NK-92 (cell line): ENCODE data around the gene RER1.

ENCODE experiments used
- DNase-seq: peaks from one replicate; lab custom pipeline; 2025; ENCODE audit not compliant: unreplicated experiment; lab: John Stamatoyannopoulos, UW

The RER1 gene, protein sequence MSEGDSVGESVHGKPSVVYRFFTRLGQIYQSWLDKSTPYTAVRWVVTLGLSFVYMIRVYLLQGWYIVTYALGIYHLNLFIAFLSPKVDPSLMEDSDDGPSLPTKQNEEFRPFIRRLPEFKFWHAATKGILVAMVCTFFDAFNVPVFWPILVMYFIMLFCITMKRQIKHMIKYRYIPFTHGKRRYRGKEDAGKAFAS

DNA sequence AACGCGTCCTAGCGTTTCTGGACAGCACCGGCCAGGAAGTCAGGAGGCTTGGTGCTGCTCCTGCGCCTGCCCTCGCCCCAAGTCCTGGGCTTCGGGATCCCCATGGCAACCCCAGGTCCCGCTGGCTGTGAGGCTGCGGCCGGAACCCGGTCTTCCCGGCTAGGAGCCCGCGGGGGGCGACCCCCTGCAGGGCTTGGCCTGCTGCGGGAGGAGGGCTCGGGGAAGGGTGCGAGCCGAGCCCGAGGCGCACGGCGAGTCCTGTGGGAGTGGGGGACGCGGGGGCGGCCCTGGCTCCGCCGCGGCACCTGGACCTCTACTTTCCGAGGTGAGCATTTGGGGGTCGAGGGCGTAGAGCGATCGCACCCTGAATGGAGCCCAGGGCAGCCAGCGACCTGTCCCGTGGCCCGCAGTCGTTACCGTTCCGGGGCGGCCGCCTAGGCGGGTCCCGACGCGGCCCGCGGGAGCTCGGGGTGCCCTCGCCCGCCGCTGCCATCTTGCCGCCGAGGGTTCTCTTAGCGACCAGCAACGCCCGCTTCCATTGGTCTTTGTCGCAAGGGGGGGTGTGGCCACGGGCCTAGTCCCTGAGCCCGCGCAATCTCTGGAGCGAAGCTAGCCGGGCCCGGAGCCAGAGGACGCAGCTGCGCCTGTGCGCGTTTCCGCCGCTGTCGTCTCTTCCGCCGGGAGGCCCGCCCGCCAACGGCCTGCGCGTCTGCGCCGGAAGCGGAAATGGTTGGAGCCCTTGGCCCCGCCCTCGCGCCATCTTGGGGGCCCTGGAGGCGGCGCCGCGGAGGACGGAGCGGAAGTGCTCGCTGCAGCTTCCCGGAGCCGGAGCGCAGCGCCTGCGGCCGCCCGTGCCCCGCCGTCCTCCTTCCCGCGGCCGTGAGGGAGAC, at the start of gene RER1, which contains the start of gene MORN1:
TSS of gene RER1 (plus strand) at position 801 of the 890 bp plus-strand sequence. CDS start 3,950 bp downstream, outside the sequence.
TSS of gene MORN1 (minus strand) at position 514 of the 890 bp plus-strand sequence. CDS start at position 493, 21 bp downstream.
- DNase-seq: peak; percentile 90

DNA sequence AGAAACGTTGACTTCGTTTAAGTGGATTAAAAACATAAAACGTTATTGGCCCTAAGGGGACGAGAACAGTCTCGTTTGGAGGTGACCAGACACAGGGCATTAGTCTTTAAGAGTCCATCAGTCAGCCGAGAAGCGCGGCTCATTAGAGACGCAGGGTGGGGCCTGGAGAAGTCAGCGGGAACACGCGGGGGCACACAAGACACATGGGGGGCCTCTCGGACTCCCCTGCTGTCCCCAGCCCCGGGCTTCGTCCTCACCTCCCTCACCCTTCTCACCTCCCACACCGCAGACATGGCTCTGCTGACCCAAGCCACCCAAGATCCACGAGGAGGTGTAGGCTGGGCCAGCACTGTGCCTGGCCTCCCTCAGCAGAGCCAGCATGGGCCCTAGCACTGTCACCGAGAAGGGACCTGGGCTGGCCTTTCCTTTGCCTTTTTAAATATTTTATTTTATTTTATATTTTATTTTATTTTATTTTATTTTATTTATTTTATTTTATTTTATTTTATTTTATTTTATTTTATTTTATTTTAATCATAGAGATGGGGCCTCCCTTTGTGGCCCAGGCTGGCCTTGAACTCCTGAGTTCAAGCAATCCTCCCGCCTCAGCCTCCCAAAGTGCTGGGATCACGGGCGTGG, 49.1 kb upstream of the RER1 start:
- DNase-seq: no peak

DNA sequence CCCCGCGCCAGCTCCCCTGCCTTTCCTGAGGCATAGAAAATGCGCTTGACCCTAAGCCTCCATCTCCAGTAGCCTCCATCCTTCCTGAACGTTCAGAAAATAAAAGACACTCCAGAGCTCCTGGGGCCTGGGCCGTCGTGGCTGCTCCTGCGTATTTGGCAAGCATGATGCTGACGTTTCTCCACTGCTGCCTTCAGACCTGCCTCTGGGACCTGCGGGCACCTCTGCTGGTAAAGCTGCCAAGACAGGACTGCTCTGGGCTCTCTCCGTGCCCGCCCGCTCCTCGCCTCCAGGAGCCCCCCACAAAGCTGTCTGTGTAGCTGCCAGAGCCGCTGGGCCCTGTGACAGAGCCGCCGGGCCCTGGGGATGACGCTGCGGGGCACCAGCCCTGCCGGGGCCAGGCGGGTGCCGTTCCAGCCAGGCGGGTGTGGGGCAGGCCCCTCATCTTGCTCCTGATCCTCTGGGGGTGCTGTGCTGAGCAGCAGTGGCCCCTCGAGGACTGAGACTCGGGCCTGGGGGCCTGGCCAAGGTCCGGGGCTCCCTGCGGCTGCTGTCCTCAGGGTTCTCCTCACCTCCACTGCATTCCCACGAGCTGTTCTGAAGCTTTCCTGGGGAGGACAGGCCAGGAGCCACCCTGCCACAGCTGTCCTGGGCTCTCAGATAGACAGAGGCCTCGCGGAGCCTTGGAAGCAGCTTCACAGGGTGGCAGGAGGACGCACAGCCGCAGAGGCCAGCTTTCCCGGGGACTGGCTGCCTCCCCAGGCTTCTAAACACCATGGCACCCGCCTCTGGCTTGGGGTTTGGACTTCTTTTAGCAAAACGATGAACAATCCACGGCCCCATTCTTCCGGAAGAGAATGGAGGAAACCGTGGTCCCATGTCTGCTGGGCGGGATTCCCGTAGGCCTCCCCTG, 48.4 kb upstream of the RER1 start:
- no peak for DNase-seq

DNA sequence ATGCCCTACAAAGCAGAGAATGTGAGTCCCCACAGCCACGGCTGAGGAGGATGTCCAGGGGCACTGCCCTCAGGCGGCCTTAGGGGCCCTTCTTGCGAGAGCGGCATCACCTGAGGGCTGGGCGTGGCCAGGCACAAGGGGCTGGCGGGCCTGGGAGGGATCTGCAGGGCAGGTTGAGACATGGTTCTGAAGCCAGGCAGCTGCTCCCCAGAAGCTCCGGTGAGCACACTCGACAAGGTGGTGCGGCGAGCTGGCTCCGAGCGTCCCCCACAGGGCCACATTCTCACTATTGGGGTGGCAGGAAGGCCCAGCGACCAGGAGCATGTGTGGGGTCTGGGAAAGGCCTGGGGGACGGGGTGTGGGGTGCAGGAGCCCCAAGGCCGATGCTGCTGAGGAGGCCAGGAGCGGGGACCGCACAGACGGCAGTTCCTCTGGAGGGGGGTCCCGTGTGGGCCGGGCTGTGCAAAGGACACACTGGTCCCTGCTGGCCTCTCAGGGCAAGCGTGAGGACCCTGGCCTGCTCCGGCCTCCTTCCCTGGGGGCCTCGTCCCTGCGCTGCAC, 47.4 kb upstream of the RER1 start:
- no peak for DNase-seq

DNA sequence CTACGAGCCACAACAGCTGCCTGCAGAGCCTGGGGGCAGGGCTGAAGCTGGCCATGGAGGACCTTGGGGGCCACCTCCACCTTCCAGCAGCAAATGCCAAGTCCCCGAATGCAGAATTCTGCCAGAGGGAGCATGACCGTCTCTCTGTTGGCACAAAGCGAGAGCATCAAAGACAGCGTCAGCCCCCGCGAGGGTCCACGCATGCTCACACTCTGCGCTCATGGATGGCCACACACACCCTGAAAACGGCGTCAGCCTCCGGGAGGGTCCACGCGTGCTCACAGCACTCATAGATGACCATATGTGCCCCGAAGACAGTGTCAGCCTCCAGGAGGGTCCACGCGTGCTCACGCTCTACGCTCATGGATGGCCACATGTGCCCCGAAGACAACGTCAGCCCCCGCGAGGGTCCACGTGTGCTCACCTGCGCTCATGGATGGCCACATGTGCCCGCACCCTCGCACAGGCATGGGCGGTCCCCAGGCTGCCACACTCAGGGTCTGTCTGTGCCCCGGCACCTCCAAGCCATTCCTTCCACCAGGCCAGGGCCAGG, 46.8 kb upstream of the RER1 start:
- no peak for DNase-seq

DNA sequence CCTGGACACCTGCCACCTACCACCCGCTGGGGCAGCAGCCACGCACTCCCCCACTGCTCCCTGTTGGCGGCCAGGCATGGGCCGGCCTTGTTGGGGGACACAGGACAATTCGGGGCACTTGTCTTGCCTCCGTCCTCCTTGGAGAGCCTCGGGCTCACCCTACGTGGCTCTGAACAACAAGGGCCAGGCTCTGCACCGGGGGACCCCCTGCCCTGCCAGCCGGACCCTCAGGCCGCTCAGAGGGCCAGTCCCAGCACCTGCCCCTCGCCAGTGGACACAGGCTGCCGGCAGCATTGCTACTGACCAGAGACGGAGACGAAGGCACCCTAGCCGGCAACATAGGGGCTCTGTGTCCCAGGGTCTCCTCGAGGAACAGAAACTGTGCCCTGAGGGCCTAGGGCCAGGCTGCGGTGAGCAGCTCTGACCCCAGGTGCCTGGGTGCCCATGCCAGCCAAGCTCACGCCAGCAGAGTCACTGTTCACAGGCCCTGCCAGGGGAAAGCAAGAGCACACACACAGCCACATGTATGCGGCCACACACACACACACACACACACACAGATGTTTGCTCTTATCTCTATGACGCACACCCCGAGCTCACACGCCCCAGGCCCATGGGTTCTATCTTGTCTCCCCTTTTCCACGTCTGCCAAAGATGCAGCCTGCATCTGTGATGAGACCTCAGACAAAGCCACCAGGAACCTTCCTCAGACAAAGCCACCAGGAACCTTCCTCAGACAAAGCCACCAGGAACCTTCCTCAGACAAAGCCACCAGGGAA, 46.2 kb upstream of the RER1 start:
- DNase-seq: no peak

DNA sequence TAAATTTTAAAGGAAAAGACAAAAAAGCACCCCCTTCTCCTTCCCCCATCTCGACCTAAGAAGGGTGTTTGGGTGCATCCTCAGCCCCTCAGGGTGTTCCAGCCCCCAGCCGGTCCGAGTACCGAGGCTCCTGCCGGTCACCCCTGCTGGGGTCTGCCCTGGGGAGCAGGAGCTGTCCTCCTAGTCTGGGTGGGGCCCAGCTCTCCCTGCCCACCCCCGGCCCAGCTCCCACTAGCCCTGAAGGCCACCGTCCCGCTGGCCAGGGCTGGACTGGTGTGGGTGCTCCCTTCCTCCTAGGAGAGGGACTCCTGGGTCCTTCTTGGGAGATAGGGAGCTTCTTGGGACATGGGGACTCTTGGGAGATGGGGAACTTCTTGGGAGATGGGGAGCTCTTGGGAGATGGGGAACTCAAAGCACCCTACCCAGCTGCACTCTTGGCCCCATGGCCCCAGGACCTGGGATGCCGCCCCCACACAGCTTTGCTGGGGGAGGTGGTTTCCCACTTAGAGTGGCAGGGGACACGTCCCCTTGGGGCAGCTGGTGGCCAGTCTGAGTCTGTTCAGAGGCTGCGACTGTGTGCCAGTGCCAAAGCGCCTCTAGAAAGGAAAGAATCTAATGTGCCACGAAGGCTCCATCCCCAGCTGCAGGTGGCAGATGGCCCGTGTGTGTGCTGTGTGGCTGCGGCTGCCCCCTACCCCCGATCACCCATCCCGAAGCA, 44.8 kb upstream of the RER1 start:
- no peak for DNase-seq

DNA sequence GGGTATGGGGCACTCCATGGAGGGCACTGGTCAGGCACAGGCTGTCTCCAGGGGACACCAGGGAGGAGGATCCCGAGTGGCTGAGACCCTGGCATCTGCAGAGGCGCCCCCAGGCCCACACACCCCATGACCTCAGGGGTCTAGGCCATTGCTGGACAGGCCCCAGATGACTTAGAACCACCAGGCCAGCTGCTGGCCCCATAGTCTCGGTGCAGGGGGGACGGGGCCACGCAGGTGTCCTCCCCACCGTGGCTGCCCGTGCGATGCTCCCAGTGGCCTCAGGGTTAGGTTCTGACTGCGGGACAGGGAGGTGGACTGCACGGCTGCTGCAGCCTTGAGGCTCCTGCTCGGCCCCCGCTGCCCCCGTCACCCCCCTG, 44.2 kb upstream of the RER1 start:
- DNase-seq: no peak

DNA sequence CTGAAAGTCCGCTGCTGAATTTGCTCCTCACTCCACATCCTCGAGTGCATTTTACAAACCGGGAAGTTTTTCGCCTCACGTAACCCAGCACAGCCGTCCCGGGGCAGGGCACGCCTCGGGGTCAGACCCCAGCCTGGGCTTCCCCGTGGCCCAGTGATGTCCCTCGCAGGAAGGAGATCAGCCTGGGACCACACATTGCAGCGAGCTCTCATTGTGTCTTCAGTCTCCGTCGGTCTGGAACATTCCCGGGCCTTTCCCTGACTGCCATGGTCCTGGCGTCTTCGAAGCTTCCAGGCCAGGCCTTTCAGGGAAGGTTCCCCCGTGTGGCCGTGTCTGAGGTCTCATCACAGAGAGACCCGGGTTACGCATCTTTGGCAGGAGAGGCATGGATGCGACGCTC, 43.7 kb upstream of the RER1 start:
- no peak for DNase-seq

DNA sequence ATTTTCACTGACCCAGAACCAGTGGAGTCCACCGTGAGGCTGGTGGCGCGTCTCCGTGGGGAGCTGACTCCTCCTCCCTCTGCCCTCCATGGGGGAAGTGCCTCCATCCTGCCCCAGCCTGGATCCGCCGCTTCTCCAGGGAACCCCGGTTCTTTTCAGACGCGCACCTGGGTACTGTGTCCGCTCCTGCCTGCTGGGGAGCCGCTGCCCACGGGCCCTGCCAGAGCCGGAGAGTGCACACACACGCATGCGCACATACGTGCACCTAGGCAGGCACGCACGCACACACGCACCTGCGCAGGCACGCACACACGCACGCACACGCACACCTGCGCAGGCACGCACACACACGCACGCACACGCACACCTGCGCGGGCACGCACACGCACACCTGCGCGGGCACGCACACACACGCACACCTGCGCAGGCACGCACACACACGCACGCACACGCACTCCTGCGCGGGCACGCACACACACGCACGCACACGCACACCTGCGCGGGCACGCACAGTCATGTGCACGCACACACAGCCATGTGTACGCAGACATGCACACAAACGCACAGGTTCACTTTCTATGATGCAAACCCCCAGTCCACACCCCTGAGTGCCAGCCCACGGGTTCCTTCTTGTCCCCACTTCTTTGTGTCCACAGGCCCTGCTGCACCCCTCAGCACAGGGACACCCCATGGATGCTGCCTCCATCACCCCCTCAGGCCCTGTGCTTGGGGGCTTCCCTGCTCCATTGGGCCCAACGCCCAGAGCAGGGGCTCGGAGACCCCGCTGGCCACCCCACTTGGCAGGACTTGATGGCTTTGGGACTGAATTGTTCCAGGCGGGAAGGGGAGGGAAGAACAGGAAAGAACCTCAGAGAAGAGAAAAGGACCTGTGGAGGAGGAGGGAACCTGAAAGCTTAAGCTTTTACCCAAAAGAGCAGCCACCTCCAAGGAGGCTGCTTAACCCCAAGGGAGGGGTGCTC, 43.0 kb upstream of the RER1 start:
- no peak for DNase-seq

DNA sequence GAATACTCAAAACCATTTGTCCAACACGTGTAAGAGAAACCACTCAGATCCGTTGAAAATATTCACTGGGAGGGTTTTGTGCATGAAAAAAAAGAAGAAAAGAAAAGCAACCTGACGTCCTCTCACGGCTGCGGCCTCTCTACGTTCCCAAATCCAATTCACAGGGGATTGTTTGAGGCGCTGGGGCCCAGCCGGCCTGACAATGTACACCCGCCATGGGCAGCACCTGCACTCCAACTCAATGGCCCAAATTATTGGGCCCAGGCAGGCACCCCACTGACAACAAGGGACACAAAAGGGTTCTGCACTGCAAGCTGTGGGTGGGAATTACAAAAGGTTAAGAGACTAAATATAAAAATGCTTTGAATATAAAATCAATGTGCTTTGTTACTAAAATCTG, 41.8 kb upstream of the RER1 start:
- no peak for DNase-seq

DNA sequence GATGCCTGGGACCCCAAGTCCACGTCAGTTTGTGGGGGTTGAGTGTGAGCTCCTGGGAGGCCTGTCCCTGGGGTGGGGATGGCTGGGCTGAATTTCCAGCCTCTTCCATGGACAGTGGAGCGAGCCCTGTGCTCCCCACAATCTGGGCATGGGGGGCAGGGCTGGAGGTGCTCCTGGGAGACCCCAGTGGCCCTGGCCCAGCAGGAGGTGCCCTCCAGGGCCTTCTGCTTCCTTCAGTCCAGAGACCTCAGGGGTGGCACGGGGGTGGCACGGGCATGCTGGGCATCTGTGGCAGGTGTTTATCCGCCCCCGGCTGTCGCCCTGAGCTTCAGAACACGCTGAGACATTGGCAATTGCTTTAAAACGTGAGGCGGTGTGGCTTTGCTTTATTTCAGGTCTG, 41.1 kb upstream of the RER1 start:
- DNase-seq: no peak

DNA sequence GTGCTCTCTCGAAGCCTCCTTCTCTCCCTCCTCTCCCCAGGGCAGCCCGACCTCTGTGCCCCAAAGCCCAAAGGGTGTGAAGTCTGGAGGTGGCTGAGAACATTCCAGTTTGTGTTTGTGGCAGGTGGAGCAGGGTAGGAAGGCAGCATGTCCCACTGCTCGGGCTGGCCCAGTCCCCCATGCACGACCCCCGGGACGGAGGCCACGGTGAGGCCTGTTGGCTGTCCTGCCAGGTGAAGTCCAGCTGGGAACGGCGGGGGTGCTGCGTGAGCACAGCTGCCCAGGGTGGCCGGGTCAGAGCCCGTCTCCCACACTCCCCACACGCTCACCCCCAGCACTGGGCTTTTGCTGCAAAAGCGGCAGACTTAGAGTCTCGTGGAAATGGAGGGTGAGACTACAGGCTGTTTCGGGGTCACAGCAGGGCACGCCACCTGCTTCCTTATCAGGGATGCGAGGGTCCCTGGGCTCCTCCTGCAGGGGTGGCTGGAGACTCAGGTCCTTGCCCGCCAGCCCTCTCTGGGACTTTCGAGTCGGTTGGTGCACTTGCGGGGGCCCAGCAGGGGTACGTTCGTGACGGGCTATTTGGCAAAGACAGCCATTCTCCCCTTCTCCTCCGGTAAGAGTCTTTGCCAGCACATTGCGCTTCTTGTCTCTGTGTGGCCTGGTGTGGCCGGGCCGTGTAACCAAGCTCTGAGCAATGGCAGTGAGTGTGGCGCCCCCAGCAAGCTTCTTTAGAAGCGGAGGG, 40.6 kb upstream of the RER1 start:
- no peak for DNase-seq

DNA sequence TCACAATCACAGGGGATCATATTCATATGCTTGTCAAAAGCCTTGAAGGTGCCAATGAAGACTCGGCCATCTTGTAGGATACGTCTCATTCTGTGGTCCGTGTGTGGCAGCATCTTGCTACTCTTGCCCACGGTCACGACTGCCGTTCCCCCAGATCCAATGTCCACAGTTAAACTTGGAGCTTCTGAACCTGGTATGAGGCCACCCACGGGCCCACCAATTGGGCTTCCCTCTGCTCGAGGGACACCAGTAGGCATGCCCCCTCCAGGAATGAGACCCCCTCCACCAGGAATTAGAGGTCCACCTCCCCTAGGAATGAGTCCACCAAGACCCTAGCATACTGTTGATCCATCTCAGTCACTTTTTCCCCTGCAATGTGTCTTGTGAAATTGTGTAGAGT, 39.9 kb upstream of the RER1 start:
- no peak for DNase-seq

DNA sequence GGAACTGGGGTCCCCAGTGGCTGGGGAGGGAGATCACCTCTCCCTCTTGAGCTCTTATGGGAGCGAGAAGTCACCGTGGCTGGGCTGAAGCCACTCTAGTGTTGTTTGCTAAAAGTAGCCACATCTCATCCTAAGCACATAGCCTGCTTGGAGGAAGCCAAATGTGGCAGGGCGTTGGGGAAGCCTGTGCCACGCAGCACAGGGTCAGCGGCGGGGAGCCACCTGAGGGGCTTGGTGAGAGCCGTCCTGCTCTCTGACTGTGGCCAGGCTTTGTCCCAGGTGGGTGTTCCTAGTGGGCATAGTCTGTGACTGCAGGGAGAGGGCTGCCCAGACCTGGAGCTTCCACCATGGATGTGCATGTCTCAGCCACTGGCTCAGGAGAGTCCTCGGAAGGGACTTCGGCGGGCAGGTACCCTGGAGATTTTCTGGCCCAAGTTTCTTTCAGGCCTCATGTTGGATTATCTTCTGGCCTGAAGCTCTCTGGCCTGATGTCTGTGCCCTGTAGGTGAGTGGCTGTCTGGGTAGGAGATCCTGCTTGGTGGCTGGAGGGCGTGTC, 39.2 kb upstream of the RER1 start:
- DNase-seq: no peak

DNA sequence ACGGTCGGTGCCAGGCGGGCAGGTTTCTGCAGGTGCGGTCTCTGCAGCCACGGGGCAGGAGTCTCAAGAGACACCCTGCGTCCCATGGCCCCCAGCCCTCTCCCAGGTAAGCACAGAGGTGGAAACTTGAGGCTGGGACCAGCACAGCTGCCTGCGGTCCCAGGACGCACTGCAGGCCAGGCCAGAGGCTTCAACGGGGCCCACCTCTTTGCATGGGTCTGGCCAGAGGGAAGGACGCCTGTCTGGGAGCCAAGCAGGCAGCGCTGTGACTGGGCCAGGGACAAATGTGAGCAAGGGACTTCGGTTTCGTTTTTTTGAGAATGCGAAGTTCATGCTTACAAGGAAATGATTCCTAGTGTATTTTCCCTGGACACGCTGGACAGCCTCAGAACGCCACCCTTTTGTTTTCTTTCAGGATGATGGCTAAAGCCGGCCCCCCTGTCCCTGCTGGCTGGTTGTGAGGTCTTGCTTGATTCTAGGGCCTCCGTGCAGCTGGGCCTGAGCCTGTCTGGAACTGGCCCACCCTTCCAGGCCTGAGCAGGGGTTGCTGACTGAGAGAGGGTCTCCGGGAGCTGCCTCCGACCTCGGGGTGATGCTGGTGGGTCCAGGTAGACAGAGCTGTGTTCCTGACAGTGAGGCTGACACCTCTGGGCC, 38.6 kb upstream of the RER1 start:
- DNase-seq: no peak
